ENCODE data around the gene PAEP. TPM values are rescaled to one million over a fixed set of nuclear protein-coding genes. Genes with fewer than 3 reads are reported as not detected.
"Not testable (repeated sequence)": the region's sequence is repeated elsewhere in the genome, so short reads cannot be mapped to it uniquely, and the experiment has no call there.

PAEP gene
- total and polyA plus RNA-seq, 4 donors, result 0.37 to 3.0 (median 0.98) TPM; not detected in 1

DNA sequence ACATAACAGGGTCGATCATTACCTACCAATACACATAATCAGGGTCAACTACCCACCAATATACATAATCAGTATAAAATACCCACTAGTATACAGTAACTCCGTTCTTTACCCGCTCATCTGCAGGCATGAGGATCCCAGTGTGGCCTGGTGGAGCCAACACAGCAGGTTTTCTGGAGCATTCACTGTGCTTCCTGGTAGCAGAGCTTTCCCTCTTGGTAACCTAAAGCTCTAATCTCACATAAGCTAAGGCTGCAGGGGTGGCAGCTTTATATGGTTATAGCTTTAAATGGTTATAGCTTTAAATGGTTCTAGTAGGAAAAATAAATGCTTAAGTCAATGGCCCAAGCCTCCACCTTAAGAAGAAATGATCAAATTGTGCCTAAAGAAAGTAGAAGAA lies 28.4 kb upstream of the PAEP start:
- no peak overlapping the region for H3K4me3 ChIP-seq
- no peak overlapping the region for H3K9ac ChIP-seq (ENCODE audit: insufficient read depth in 1 of 2, low read length in 2 of 2)
- no peaks in the 10 kb centered on the region for H3K4me1 ChIP-seq (ENCODE audit: control insufficient read depth in 5 of 5, insufficient read depth in 5 of 5, low read length in 5 of 5)
- peaks cover 0 to 2% (median 0%) of the 10 kb centered on the region in 3 donors for H3K27me3 ChIP-seq (ENCODE audit: control insufficient read depth in 3 of 3, insufficient read depth in 3 of 3, low read length in 2 of 3)
- 93 to 97% methylated on average over 3 of the region's 3 CpGs for WGBS, 2 donors
- no peak for ATAC-seq (ENCODE audit: insufficient read depth, low FRiP score)
- TF ChIP-seq CTCF (IDR thresholded peaks at IDR 0.05; ENCODE audit: control extremely low read depth, extremely low read depth), result no peak
- no peak overlapping the region for H3K27ac ChIP-seq (ENCODE audit: low read depth in 1 of 2, low read length in 1 of 2)
- H3K36me3 ChIP-seq (ENCODE audit: control insufficient read depth in 4 of 4, insufficient read depth in 4 of 4, low read length in 4 of 4), result no peaks in the 10 kb centered on the region
- peak in 1 of 3 donors; percentile 4 for DNase-seq
- H3K9me3 ChIP-seq (ENCODE audit: control insufficient read depth in 4 of 4, insufficient read depth in 3 of 4, low read length in 3 of 4), result no peaks in the 10 kb centered on the region

- 90 to 98% methylated on average over 12 of the region's 12 CpGs for WGBS, 2 donors
- H3K4me1 ChIP-seq (ENCODE audit: control insufficient read depth in 5 of 5, insufficient read depth in 5 of 5, low read length in 5 of 5), result no peaks in the 10 kb centered on the region
- no peak for DNase-seq
These were observed 27.9 kb upstream of the PAEP start for GRCh38 chr9:135533674-135534073.

GRCh38 chr9:135534192-135534711 lies 27.3 kb upstream of the PAEP start:
- H3K4me1 ChIP-seq (ENCODE audit: control insufficient read depth in 5 of 5, insufficient read depth in 5 of 5, low read length in 5 of 5); H3K9ac ChIP-seq (ENCODE audit: insufficient read depth in 1 of 2, low read length in 2 of 2); H3K4me3 ChIP-seq; H3K27me3 ChIP-seq (ENCODE audit: control insufficient read depth in 3 of 3, insufficient read depth in 3 of 3, low read length in 2 of 3); H3K36me3 ChIP-seq (ENCODE audit: control insufficient read depth in 4 of 4, insufficient read depth in 4 of 4, low read length in 4 of 4); DNase-seq; H3K27ac ChIP-seq (ENCODE audit: low read depth in 1 of 2, low read length in 1 of 2); H3K9me3 ChIP-seq (ENCODE audit: control insufficient read depth in 4 of 4, insufficient read depth in 3 of 4, low read length in 3 of 4); ATAC-seq (ENCODE audit: insufficient read depth, low FRiP score): not testable (repeated sequence)
- 23 to 33% methylated on average over 10 of the region's 10 CpGs for WGBS, 2 donors

More at GRCh38 chr9:135533674-135534073, 27.9 kb upstream of the PAEP start:
- TF ChIP-seq CTCF (IDR thresholded peaks at IDR 0.05; ENCODE audit: control extremely low read depth, extremely low read depth), result no peak
- ATAC-seq (ENCODE audit: insufficient read depth, low FRiP score), result no peak
- no peak overlapping the region for H3K27ac ChIP-seq (ENCODE audit: low read depth in 1 of 2, low read length in 1 of 2)
- peaks cover 0 to 2% (median 0%) of the 10 kb centered on the region in 3 donors for H3K27me3 ChIP-seq (ENCODE audit: control insufficient read depth in 3 of 3, insufficient read depth in 3 of 3, low read length in 2 of 3)
- no peaks in the 10 kb centered on the region for H3K36me3 ChIP-seq (ENCODE audit: control insufficient read depth in 4 of 4, insufficient read depth in 4 of 4, low read length in 4 of 4)
- H3K4me3 ChIP-seq, result no peak overlapping the region
- H3K9me3 ChIP-seq (ENCODE audit: control insufficient read depth in 4 of 4, insufficient read depth in 3 of 4, low read length in 3 of 4), result no peaks in the 10 kb centered on the region
- no peak overlapping the region for H3K9ac ChIP-seq (ENCODE audit: insufficient read depth in 1 of 2, low read length in 2 of 2)

GRCh38 chr9:135534826-135535225 lies 26.7 kb upstream of the PAEP start:
- not testable (repeated sequence) for H3K27ac ChIP-seq (ENCODE audit: low read depth in 1 of 2, low read length in 1 of 2); H3K9ac ChIP-seq (ENCODE audit: insufficient read depth in 1 of 2, low read length in 2 of 2); DNase-seq; H3K4me3 ChIP-seq; H3K9me3 ChIP-seq (ENCODE audit: control insufficient read depth in 4 of 4, insufficient read depth in 3 of 4, low read length in 3 of 4); H3K4me1 ChIP-seq (ENCODE audit: control insufficient read depth in 5 of 5, insufficient read depth in 5 of 5, low read length in 5 of 5); ATAC-seq (ENCODE audit: insufficient read depth, low FRiP score); H3K27me3 ChIP-seq (ENCODE audit: control insufficient read depth in 3 of 3, insufficient read depth in 3 of 3, low read length in 2 of 3); H3K36me3 ChIP-seq (ENCODE audit: control insufficient read depth in 4 of 4, insufficient read depth in 4 of 4, low read length in 4 of 4)
- 72 to 78% methylated on average over 4 of the region's 4 CpGs for WGBS, 2 donors

GRCh38 chr9:135535631-135536030 lies 25.9 kb upstream of the PAEP start:
- H3K9me3 ChIP-seq (ENCODE audit: control insufficient read depth in 4 of 4, insufficient read depth in 3 of 4, low read length in 3 of 4); H3K27me3 ChIP-seq (ENCODE audit: control insufficient read depth in 3 of 3, insufficient read depth in 3 of 3, low read length in 2 of 3); ATAC-seq (ENCODE audit: insufficient read depth, low FRiP score); H3K27ac ChIP-seq (ENCODE audit: low read depth in 1 of 2, low read length in 1 of 2); H3K4me1 ChIP-seq (ENCODE audit: control insufficient read depth in 5 of 5, insufficient read depth in 5 of 5, low read length in 5 of 5); DNase-seq; H3K36me3 ChIP-seq (ENCODE audit: control insufficient read depth in 4 of 4, insufficient read depth in 4 of 4, low read length in 4 of 4); H3K4me3 ChIP-seq; H3K9ac ChIP-seq (ENCODE audit: insufficient read depth in 1 of 2, low read length in 2 of 2): not testable (repeated sequence)
- 80 to 90% methylated on average over 10 to 13 of the region's 13 CpGs for WGBS, 2 donors
